ENCODE data around the gene GUCA1C. TPM values are rescaled to one million over a fixed set of nuclear protein-coding genes. Genes with fewer than 3 reads are reported as not detected.

The GUCA1C gene, protein sequence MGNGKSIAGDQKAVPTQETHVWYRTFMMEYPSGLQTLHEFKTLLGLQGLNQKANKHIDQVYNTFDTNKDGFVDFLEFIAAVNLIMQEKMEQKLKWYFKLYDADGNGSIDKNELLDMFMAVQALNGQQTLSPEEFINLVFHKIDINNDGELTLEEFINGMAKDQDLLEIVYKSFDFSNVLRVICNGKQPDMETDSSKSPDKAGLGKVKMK
- total RNA-seq: not detected

DNA sequence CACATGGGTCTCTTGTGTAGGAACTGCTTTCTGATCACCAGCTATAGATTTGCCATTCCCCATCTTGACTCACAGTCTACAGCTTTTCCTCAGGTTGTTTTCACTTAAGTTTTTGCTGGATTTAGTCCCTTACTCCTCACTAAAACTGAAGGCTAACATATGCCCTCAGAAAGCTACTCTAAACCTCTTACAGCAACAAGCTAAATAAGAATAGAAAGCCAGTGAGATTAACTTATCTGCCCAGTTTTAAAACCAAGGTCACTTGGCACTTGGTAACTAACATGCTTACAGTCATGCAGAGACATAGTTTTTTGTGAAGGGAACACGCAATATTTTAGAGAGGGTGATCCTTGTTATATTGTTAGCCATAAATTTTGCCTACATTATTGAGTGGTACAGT lies at the start of gene GUCA1C:
Gene GUCA1C (minus strand): TSS at position 180 of the 400 bp plus-strand sequence. CDS start 117 bp downstream, at position 63.
- Histone ChIP-seq H3K4me1 (no peaks in the 10 kb centered on the region), H3K9me3 (no peaks in the 10 kb centered on the region), H3K27ac (no peak within 1 kb of the TSS), H3K27me3 (no peaks in the 10 kb centered on the region), H3K36me3 (no peaks in the 10 kb centered on the region), H3K4me3 (no peak within 1 kb of the TSS)
- WGBS, 2 donors: 84 to 86% methylated on average over 1 of the region's 1 CpG
- intact Hi-C loops (cut with DNase I): no loop called here
- TF ChIP-seq, protein P1, sequence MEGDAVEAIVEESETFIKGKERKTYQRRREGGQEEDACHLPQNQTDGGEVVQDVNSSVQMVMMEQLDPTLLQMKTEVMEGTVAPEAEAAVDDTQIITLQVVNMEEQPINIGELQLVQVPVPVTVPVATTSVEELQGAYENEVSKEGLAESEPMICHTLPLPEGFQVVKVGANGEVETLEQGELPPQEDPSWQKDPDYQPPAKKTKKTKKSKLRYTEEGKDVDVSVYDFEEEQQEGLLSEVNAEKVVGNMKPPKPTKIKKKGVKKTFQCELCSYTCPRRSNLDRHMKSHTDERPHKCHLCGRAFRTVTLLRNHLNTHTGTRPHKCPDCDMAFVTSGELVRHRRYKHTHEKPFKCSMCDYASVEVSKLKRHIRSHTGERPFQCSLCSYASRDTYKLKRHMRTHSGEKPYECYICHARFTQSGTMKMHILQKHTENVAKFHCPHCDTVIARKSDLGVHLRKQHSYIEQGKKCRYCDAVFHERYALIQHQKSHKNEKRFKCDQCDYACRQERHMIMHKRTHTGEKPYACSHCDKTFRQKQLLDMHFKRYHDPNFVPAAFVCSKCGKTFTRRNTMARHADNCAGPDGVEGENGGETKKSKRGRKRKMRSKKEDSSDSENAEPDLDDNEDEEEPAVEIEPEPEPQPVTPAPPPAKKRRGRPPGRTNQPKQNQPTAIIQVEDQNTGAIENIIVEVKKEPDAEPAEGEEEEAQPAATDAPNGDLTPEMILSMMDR (IDR thresholded peaks at IDR 0.05): no peak
- TF ChIP-seq POLR2A (IDR thresholded peaks at IDR 0.05): no peak
- no peak for DNase-seq

DNA sequence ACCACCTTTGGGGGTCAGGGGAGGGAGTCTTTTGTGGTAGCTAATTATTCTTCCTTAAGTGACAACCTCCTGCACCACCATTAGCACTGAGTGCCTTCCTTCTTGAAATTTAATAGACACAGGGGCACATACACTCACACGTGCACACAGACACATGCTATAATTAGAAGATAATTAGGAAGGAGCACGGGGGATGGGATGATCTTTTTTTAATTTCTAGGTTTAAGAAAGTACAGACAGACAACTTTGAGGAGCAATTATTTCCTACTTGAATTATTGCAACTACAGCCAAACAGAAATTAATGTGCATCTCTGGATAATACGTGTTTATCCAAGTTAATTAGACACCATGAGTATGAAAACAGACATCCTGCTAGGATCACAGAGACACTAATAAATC lies 44.8 kb upstream of the GUCA1C start:
- TF ChIP-seq, protein P1 (IDR thresholded peaks at IDR 0.05): no peak
- no peak for TF ChIP-seq POLR2A (IDR thresholded peaks at IDR 0.05)
- H3K27ac ChIP-seq: no peak overlapping the region
- no peaks in the 10 kb centered on the region for H3K36me3 ChIP-seq
- intact Hi-C loops (cut with DNase I): no loop called here
- H3K4me3 ChIP-seq: no peak overlapping the region
- no peaks in the 10 kb centered on the region for H3K27me3 ChIP-seq
- no peaks in the 10 kb centered on the region for H3K9me3 ChIP-seq
- DNase-seq: no peak
- 58% methylated on average over 3 of the region's 3 CpGs for WGBS, 2 donors
- no peaks in the 10 kb centered on the region for H3K4me1 ChIP-seq

GRCh38 chr3:108985844-108986243 lies 32.2 kb upstream of the GUCA1C start:
- intact Hi-C loops (cut with DNase I): no loop called here
- H3K36me3 ChIP-seq: no peaks in the 10 kb centered on the region
- H3K27ac ChIP-seq: no peak overlapping the region
- no peaks in the 10 kb centered on the region for H3K9me3 ChIP-seq
- no peaks in the 10 kb centered on the region for H3K27me3 ChIP-seq
- no peak for TF ChIP-seq POLR2A (IDR thresholded peaks at IDR 0.05)
- TF ChIP-seq, protein P1 (IDR thresholded peaks at IDR 0.05): no peak
- no peak for DNase-seq
- no peaks in the 10 kb centered on the region for H3K4me1 ChIP-seq
- WGBS, 2 donors: 0% methylated on average over 1 of the region's 1 CpG
- no peak overlapping the region for H3K4me3 ChIP-seq

DNA sequence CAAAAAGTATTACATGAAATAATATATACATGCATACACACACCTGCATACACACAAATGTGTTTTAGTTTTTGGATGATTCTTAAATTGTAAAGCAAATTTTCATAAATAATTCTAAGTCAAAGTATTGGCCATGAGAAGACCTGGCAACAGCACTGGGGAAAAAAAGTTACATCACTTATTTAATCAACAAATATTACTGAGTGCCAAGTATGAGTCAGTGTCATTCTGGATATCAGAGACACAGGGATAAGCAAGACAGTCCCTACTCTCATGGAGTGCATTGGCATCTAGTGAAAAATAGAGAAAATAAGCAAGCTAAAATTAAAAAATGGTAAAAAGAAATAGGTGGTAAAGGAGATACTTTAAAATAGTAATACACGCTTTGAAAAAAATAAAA lies 29.4 kb upstream of the GUCA1C start:
- Histone ChIP-seq H3K4me1 (no peaks in the 10 kb centered on the region), H3K9me3 (no peaks in the 10 kb centered on the region), H3K27me3 (no peaks in the 10 kb centered on the region), H3K27ac (no peak overlapping the region), H3K36me3 (no peaks in the 10 kb centered on the region), H3K4me3 (no peak overlapping the region)
- WGBS, 2 donors: 93 to 100% methylated on average over 1 of the region's 1 CpG
- TF ChIP-seq, protein P1 (IDR thresholded peaks at IDR 0.05): no peak
- no peak for TF ChIP-seq POLR2A (IDR thresholded peaks at IDR 0.05)
- intact Hi-C loops (cut with DNase I): no loop called here
- DNase-seq: no peak

DNA sequence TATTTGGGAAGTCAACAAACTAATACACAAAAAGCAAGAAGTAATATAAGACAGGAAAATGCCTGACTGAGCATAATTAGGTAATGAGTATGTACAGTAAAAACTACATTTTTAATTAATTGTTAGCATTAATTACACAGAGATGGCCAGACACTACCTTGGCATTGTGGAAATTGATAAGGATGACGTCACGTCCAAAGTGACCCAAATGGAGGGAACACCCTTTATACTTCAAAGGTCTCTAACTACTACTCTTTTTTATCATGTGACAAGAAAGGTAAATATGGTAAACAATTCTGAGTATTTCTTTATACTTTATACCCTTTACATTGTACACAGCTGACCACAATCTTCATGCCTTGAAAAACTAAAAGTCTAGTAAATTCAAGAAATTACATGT lies 22.4 kb upstream of the GUCA1C start:
- DNase-seq: no peak
- WGBS, 2 donors: 85 to 86% methylated on average over 2 of the region's 2 CpGs
- Histone ChIP-seq H3K4me3 (no peak overlapping the region), H3K27me3 (no peaks in the 10 kb centered on the region), H3K4me1 (no peaks in the 10 kb centered on the region), H3K36me3 (no peaks in the 10 kb centered on the region), H3K9me3 (no peaks in the 10 kb centered on the region), H3K27ac (no peak overlapping the region)
- intact Hi-C loops (cut with DNase I): no loop called here
- TF ChIP-seq, protein P1 (IDR thresholded peaks at IDR 0.05): no peak
- TF ChIP-seq POLR2A (IDR thresholded peaks at IDR 0.05): no peak

All from esophagus squamous epithelium (tissue), 5 donors.